ENCODE measurements around the gene CHST15.

The CHST15 gene, protein sequence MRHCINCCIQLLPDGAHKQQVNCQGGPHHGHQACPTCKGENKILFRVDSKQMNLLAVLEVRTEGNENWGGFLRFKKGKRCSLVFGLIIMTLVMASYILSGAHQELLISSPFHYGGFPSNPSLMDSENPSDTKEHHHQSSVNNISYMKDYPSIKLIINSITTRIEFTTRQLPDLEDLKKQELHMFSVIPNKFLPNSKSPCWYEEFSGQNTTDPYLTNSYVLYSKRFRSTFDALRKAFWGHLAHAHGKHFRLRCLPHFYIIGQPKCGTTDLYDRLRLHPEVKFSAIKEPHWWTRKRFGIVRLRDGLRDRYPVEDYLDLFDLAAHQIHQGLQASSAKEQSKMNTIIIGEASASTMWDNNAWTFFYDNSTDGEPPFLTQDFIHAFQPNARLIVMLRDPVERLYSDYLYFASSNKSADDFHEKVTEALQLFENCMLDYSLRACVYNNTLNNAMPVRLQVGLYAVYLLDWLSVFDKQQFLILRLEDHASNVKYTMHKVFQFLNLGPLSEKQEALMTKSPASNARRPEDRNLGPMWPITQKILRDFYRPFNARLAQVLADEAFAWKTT
- 0 to 0.18 (median 0.09) reads per million in 4 experiments for total RNA-seq

DNA sequence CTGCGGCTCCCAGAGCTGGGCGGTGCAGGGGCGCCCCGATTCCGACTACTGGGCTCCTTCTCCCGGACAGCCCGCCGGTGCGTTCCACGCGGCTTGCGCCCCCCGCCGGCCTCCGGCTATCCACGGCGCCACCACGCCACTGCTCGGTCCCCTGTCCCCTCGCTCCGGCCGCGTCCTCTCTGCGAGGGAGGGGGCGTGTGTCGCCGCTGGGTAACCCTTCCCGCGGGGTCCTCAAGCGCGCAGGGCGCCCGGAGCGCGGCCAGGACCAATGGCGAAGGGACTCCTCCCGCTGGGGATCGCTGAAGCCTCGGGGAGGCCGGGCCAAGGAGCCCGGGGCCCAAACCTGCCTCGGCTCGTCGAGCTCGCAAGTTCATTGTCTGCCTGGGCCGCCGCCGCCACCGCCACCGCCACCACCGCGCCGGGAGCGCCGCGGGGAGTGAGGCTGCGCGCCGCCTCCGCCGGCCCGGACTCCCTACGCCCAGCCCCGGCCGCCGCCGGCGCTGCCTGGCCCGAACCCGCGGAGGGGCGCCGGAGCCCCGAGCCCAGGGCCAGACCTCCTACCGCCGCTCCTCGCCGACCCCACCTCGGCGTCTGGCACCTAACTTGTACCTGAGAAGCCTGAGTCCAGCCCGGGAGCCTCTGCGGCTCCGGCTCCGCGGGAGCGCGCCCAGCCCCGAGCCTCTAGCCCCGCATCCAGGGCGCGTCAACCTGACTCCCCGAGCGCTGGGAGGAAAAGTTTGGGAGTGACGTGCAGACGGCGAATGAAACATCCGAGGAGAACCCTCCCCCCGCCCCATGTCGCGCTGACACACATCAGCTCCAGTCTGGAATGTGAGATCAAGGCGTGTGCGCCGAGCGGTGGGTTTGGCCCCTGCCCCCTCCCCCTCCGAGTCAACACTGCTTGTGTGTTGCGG lies at the start of gene CHST15:
TSS of gene CHST15 (minus strand) at position 739 of the 914 bp plus-strand sequence. CDS start 47,386 bp downstream, outside the sequence.
- DNase-seq, result no peak

GRCh38 chr10:124142960-124143359 lies 49.6 kb upstream of the CHST15 start:
- DNase-seq, result no peak

DNA sequence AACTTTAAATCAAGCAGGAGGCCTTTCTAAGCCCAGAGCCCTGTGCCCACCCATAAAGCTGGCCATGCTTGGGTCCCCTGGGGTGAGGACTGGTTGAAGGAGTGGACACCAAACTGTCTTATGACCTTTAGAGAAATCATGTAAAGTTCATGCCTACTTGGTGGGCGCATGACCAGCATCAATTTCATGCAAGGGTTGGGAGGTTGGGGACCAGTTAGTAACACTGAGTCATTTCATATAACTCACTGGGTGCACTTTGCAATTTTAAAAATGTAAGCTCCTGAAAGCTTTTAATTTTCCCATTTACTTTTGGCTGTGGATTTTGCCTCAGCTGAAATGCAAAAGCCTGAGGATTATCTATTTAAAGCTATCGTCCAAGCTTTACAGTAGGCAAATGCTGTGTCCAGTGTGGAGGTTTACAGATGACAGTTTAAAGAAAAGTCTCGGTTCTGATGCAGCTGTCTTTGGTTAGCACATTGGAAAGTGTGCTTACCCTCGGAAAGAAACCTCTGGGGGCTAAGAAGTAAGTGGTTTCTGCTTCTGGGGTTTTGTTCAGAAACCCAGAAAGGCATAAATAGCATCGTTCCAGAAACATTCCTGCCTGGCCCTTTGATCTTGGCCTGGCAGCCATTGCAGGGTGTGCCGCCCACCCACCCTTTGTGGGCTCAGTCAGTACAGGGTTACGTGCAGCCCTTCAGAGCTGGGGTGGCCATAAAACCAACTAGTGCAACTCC lies 48.8 kb upstream of the CHST15 start:
- DNase-seq, result no peak

DNA sequence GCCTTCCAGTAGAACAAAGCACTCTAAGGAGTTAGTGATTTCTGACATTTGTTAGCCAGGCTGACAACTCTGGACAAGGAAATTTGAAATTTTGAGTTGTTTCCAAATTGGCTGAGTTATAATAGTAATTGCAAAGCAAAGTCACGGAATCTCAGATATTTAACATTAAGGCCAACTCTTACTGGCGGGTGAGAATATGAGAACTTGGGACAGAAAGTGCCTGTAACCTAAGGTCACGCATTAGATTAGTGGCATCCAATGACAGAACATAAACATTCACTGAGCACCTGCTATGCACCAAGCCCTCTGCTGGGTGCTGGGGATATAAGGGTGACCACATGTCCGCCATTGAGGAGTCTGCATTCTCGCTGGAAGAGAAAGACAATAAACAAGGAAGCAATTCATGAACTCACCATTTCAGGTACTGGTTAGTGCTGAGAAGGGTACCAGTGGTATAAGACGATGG lies 45.5 kb upstream of the CHST15 start:
- DNase-seq, result no peak

GRCh38 chr10:124138195-124138882 lies 44.9 kb upstream of the CHST15 start:
- no peak for DNase-seq

DNA sequence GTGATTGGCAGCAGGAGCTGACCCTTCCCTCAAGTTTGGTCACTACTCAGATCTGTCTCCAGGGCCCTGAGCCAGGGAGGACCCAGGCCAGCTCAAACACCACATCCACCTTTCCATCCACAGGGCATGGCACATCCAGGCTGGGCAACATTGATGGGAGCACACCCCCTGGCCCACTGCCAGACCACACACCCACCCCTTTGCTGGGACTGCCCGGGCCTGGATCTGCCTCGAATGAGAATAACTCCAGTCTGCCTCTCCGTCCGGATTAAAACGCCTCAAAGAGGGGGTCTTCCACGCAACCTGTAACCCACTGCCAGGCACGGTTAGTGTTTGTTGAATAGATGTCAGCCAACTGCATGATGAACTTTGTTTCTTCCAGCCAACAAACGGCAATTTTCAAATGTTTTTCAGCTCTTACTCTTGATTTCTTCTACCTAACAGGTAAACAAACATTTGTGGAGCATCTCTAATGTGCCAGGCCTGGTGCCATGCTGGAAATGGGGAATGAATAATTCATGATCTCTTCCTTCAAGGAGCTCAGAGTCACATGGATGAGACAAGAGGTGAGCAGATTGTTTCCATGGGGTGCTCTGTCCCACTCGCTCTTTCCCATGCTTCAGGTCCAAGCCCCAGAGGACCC lies 41.0 kb upstream of the CHST15 start:
- DNase-seq, result no peak

GRCh38 chr10:124132876-124133275 lies 39.5 kb upstream of the CHST15 start:
- no peak for DNase-seq

GRCh38 chr10:124132306-124132705 lies 38.9 kb upstream of the CHST15 start:
- no peak for DNase-seq

DNA sequence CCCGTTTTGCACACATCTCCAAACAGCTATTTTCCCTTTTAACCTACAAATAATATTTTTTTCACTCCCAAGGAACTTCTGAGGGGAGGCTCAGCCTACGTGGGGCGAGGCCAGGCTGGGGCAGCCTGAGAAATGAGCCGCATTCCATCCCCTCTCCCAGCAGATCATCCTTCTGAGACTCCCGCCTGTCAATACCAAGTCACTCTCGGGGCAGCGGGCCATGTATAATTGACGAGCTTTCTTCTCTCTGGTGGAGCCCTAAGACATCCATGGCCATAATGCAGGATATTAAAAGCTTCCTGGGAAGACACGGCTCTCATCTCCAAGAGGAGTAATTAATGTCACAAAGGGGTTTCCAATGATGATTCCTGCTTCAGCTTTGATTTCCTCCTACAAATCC lies 37.8 kb upstream of the CHST15 start:
- DNase-seq, result no peak

- no peak for DNase-seq
Observed at GRCh38 chr10:124130198-124130900, 37.0 kb upstream of the CHST15 start.

- no peak for DNase-seq
Observed at GRCh38 chr10:124129471-124129870, 36.1 kb upstream of the CHST15 start.

- no peak for DNase-seq
Observed at GRCh38 chr10:124128811-124129145, 35.4 kb upstream of the CHST15 start.

GRCh38 chr10:124127965-124128810 lies 34.8 kb upstream of the CHST15 start:
- no peak for DNase-seq

DNA sequence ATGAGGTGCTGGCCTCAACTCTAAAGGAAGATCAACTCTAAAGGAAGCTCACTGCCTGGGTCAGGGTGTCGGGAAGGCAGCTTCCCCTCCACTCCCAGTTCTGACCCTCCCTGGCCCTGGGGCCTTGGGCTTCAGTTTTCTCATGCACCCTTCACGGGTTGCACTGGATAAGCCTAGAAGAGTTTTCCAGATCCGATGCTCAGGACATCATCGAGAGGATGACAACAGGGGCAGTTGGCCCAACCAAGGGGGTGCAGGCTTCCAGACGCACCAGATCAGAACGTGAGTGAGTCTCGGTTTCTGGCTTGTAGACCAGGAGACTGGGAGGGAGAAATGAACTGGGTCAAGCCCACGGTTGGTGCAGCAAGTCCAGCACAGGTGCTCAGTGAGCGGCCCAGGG lies 34.2 kb upstream of the CHST15 start:
- DNase-seq, result no peak

DNA sequence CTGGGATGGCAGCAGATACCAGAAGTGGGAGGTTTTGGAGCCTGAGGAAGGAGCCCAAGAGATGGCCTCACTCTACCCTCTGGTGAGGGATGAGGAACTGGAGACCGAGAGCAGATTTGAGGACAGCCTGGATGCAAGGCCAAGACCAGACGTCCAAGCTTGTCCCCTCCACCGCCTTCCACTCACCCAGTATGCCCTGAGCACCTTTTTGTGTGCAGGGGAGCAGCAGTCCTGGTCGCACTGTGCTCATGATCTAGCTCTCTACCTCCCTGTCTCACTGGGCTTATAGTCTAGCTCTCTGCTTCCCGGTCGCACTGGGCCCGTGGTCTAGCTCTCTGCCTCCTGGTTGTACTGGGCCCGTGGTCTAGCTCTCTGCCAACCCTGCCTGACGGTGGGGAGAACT lies 33.6 kb upstream of the CHST15 start:
- no peak for DNase-seq

DNA sequence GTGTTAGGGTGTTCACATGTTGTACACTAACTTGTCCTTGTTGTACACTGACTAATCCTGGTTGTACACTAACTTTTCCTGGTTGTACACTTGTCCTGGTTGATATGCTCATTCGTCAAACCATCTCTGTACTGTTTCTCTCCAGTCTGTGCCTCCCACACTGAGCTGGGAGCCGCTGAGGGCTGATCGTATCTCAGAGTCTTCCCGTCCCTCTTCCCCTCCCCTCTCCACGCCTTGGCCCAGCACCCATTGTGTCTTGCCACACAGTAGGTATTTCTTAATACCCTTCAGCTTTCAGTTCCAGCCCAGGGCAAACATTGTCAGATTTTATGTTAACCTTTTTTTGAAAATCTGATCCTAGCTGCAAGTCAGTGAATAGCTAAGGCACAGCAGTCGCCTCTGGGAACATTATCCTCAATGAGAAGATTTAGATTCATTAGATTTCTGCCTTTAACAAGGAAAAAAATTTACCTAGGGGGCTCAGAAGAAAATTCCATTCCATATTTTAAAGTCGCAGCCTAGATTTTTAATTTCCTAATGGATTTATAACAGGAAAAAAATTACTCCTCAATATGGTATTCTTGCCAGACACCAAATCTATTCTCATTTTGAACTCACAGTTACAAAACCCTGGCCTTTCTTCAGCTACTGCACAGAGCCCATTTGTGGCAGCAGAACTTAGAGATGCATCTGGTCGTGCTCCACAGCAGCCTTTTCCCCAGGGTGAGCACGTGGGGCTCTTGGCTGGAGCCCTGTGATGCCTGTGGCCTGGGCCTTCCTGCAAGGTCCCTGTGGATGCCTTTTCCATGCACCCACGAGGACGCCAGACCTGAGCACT lies 33.0 kb upstream of the CHST15 start:
- no peak for DNase-seq

DNA sequence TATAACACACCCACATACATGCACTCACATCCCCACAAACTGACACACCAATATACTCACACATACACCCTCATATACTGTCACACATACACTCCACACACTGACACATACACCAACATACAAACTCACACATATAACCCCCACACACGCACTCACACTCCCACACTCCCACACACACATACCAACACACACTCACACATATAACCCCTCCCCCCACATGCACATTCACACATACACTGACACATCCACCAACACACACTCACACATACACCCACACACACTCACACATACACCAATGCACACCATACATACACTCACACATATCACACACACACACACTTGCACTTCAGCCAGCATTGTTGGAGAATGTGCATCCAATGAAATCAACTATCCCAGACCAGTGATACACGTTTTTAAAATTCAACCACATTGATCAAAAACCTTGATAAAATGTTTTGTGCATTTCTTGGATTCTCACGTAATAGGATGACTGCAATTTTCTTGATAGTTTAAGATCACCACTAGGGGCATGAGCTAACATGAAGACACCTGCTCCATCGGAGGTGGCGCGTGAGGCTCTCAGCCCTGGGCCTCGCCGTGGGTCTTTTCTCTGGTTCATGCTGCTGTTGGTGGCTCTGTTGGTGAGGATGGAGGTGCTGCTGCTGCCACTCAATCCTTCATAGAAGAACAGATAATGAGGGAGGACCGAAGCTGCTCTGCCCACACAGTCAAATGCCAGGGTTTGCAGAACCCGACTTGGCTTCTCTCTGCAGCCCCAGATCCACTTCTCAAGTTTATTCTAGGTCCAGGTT lies 32.1 kb upstream of the CHST15 start:
- DNase-seq, result no peak

GRCh38 chr10:124124769-124125161 lies 31.4 kb upstream of the CHST15 start:
- DNase-seq, result no peak
